CD4-positive, alpha-beta T cell treated with Interleukin-17A for 1 hour (primary cell): Measurements from ENCODE around the gene SULT1A1.
"Not testable (repeated sequence)": the region's sequence is repeated elsewhere in the genome, so short reads cannot be mapped to it uniquely, and the experiment has no call there.

Experiments
- DNase-seq: peaks from one replicate; pipeline ENCODE4 v3.0.0-alpha.2; 2020

SULT1A1 gene

DNA sequence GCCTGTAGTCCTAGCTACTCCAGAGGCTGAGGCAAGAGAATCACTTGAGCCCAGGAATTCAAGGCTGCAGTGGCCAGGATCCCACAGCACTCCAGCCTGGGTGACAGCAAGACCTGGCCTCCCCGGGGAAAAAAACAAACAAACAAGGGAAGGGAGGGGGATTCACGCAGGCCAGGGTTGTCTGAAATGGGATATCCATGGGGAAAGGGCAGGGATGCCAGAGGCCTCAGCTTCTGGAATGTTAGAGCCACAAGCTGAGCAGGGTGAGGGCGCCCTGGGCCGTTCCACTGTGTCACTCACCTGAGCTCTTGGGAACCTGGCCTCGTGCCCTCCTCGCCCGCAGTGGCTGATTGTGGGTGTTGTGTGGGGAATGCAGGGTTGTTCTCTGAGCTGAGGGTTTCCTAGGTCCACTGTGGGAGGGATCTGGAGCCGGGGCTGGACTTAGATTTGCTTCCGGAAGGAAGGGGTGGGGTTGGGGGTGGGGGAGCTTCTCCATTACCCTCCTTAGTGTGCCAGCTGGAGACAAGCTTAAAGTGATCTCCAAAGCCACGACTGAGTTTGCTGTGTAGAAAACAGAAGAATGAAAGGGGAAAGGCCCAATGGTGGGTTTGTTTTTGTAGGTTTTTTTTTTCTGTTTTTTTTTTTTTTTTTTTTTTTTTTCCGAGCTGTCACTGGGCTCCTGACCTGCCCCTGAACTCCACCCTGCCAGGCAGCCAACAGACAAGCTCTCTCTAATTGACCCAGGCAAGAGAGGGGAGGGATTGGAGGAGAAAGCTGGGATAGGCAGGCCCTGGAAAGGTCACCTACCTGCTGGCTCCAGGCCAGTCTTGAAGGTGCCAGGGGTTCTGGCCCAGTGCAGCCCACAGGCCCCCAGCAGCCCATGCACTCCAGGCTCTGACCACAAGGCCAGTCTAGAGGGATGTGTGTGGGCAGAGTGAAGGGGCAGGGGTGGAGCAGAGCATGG is at the start of gene SULT1A1:
SULT1A1 (minus strand) TSS at position 414 of the 964 bp plus-strand sequence. CDS start 1,189 bp downstream, outside the sequence.
- DNase-seq = no peak

DNA sequence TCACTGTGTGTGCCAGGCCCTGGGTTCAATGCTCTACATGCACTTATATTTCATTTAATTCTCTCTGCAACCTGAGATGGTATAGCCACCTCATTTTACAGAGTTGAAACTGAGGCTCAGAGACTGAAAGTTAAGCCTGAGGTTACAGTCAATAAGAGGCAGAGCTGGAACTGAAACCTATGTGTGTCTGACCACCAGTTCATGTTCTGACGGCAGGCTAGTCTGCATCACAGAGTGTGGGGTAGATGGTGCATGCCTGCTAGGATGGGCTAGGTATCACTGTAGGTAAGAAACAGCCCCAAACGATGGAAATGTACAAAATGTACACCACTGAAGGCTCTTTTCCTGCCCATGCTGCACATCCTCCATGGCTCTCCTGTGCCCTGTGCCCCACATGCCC is 30.1 kb upstream of the SULT1A1 start:
- not testable (repeated sequence) for DNase-seq

DNA sequence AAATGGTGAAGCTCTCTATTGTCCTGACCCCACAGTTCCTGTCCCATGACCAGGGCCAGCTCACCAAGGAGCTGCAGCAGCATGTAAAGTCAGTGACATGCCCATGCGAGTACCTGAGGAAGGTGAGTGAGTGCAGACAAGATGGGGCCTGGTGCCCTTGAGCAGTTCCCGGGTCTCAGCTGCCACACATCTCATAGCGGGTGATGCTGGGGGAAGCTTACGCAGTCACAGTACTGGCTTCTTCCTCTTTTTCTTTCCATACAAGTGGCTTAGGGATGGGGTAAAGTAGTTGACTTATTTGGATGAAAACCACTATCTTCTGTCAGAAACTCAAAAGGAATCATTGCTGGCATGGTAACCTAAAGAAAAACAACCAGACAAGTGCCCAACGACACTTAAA is 28.5 kb upstream of the SULT1A1 start:
- not testable (repeated sequence) for DNase-seq

DNA sequence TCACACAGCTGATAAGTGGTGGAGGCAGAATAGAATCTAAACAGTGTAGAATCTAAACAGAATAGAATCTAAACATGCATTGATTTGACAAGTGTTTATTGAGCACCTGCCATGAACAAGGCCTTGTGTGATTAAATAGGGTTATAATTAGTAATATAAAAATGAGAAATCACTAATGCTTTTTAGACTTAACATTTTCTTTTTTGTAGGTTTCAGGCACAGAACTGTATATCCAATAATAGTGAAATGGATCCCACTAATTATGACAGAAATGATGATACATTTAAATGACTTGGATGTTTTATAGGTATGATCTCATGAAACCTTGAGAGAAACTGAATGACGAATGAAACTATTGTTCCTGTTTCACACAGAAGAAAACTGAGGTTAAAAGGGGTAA is 27.9 kb upstream of the SULT1A1 start, which contains the start of gene NPIPB8:
NPIPB8 (plus strand) TSS at position 301 of the 400 bp plus-strand sequence. CDS start 296 bp downstream, outside the sequence.
- not testable (repeated sequence) for DNase-seq

DNA sequence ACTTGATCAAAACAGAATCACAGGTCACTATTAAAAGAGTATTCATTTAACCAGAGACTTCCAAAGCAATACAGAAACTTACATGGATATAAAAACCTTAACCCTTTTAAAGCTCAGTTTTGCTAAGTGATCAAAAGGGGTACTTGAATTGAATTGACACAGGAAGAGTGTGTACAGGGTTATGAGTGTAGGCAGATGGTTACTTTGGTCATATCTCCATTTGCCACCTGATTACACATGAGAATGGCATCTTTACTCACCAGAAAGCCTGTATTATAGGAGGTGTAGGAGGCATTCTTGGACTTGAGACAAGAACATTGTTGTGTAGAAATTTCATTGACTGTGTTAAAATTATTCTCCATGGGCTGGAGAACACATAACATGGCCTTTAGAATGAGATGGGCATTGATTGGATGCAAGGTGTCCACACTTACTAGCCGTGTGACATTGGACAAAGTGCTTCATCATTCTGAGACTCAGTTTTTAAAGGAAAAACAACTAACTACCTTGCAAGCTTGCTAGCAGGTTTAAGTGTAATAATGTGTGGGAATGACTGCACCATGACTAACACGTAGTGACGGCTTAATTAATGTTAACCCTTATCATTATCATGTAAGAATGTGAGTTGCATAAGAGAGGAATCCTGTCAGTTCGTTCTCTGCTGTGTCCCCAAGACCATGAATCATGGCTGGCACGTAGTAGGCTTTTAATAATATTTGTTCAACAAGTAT is 26.4 kb upstream of the SULT1A1 start:
- DNase-seq = not testable (repeated sequence)

DNA sequence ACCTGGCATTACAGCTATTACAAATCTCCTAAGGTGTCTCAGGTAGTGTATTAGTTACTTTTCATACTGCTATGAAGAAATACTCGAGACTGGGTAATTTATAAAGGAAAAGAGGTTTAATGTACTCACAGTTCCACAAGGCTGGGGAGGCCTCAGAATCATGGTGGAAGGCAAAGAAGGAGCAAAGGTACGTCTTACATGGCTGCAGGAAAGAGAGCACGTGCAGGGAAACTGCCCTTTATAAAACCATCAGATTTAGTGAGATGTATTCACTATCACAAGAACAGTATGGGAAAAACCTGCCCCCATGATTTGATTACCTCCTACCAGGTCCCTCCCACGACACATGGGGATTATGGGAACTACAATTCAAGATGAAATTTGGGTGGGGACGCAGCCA is 21.1 kb upstream of the SULT1A1 start:
- DNase-seq = not testable (repeated sequence)

DNA sequence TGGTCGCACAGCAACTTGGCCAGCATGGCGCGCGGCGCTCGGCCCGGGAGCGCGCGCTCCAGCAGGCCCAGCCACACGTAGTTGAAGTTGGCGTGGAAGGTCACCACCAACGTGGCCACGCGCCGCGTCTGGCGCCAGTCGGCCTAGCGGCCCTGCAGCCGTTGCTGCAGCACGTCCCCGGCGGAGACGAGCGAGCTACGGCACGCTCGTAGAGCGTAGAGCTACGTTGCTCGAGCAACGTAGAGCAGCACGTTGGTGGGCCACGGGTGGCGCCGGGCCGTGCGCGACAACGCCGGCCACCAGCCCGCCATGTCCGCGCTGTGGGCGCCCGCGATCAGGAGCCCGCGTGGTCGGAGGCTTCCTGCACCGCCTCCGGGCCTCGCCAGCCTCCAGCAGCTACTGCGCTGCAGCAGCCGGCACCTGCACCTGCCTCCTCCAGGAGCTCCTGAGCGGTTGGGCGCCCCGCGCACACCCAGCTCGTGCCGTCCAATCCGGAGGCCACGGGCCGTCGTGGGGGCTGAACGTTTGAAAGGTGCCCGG is 13.4 kb upstream of the SULT1A1 start:
- peak; percentile 66 for DNase-seq

DNA sequence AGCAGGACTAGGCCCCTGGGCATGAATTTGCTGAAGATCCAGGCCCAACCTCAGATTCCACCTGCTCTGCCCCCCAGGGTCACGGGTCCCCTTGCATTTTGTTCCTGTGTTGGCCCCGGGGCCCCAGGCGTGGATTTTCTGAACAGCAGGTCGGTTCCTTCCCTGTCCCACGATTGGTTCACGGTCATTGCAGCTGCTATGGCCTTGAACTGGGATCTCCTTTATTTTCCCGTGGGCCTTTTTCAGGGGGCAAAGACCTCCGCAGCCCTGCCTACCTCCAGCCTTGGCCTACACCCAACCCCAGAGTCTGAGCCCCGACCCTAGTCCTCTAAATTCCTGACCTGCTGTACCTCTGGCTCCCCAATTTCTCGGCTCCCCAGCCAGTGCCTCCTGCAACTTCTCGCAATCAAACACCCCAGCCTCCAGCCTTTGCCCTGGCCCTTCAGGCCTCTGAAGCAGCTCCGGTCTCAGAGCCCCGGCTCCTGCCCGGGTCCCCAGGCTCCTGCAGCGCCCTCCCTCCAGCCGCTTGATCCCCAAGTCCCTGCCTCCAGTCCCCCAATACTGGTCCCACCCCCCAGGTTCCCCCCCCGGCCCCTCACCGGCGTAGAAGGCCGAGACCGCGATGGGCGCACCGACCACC is 12.8 kb upstream of the SULT1A1 start:
- DNase-seq = not testable (repeated sequence)

DNA sequence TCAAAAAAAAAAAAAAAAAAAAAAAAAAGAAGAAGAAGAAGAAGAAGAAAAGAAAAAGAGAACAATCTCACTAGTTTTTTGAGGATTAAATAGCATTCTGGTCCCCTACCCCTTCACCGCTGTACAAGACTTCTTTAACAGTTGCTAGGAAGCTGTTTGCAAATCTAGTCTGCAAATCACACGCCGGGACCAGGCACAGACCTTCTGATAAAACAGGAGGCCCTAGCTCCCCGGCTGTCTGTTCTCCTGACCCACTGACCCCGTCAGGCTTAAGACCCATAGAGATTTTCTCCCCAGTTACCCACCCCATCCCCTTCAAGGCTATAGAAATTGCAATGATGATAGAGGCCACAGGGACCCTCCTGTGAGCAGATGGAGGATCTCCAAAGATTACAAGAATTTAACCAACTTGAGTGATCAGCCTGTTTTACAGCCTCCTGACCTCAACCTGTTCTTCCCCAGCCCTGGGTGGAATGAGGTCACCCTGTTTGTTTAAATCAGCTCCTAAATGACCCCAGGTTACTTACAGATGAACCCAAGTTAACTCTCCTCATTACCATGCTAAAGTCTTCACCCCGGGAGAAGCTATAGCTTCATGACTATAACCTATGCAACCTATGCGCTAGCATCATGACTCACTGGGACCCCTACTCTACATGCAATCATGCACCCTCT is 11.8 kb upstream of the SULT1A1 start:
- DNase-seq = no peak

DNA sequence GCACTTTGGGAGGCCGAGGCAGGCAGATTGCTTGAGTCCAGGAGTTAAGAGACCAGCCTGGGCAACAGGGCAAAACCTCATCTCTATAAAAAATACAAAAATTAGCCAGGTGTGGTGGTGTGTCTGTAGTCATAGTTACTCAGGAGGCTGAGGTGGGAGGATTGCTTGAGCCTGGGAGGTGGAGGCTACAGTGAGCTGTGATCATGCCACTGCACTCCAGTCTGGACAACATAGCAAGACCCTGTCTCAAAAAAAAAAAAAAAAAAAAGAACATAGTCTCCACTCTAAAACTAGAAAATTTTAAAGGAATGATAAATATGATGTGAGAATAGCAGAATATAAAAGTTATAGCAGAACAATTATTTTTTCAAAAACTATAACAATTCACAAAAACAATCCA is 10.5 kb upstream of the SULT1A1 start:
- not testable (repeated sequence) for DNase-seq

DNA sequence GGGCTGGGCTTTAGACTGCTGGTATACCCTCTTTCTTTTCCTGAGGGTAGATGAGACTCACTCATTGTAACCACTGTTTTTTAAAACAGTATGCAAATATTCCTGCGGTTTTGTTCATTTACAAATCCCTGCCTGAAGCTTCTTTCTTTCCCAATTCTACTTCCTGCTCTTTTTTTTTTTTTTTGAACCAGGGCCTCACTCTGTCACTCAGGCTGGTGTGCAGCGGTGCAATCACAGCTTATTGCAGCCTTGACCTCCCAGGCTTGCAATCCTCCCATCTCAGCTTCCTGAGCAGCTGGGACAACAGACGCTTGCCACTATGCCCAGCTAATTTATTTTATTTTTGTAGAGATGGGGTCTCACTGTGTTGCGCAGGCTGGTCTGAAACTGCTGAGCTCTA is 8.0 kb upstream of the SULT1A1 start:
- DNase-seq = no peak

DNA sequence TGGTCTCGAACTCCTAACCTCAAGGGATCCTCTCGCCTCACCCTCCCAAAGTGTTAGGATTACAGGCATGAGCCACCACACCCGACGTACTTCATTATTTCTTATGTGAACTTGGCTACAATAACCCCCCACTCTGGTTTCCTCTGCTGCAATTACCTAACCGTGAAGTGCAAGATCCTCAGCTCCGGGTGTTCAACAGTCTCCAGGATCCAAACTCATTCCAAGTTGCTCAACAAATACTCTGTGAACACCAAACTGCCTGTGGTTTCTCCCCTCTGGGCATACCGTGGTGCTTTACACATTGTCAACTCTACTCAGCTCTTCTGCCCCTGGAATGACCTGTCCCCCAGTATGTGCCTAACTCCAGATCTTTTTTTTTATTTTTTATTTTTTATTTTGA is 6.8 kb upstream of the SULT1A1 start:
- DNase-seq = no peak

DNA sequence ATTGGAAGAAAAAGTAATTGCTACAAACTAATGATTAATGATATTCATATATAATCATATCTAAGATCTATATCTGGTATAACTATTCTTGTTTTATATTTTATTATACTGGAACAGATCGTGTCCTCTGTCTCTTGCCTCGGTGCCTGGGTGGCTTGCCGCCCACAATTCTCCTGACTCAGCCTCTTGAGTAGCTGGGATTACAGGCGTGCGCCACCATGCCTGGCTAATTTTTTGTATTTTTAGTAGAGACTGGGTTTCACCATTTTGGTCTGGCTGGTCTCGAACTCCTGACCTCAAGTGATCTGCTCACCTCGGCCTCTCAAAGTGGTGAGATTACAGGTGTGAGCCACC is 6.4 kb upstream of the SULT1A1 start:
- not testable (repeated sequence) for DNase-seq

DNA sequence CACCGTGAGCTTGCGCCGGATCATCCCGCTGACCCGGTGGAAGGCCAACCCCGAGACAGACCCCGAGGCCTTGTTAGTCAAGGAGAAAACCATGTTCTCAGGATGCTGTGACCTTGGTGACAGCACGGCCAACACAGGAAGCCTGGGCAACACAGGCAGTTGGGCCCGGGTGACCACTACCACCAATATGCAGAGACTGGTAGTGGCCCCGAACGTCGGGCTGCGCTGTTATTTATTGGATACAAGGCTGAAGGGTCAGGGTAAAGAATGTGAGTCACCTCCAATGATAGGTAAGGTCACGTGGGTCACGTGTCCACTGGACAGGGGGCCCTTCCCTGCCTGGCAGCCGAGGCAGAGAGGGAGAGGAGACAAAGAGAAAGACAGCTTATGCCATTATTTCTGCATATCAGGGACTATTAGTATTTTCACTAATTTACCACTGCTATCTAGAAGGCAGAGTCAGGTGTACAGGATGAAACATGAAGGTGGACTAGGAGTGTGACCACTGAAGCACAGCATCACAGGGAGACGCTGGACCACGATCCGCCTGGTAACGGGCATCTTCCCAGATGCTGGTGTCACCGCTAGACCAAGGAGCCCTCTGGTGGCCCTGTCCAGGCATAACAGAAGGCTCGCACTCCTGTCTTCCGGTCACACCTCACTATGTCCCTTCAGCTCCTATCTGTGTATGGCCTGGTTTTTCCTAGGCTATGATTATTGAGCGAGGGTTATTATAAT is 5.8 kb upstream of the SULT1A1 start:
- peak; percentile 47 for DNase-seq

DNA sequence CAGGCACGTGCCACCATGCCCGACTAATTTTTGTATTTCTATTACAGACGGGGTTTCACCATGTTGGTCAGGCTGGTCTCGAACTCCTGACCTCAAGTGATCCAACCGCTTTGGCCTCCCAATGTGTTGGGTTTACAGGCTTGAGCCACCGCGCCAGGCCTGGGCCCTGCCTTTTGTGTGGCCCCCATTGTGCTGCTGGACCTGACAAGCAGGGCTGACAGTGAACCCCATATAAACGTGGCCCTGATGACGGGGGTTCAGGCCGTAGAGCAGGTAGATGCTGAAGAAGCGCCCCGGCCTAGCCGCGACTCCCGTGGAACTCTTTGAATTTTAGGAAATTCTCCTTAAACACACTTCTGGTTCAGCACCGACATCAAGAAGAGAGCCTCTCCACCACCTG is 4.7 kb upstream of the SULT1A1 start:
- DNase-seq = not testable (repeated sequence)

DNA sequence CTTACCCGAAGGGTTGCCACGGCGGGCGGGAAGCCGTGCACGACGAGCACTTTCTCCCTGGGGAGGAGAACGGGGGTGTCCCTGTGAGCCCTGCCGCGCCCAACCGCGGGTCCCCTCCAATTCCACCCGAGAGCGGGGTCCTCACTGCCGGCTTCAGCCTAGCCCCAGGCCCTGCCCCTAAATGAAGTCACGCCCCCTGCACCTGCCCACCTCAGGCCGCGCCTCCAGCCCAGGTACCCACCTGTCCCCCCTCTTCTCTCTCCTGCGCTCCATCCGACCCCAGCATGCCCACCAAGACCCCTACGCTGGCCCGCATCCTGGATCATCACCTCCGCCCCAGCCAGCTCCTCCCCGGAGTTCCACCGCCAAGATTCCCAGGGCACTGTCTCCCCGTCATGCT is 4.1 kb upstream of the SULT1A1 start:
- DNase-seq = not testable (repeated sequence)

DNA sequence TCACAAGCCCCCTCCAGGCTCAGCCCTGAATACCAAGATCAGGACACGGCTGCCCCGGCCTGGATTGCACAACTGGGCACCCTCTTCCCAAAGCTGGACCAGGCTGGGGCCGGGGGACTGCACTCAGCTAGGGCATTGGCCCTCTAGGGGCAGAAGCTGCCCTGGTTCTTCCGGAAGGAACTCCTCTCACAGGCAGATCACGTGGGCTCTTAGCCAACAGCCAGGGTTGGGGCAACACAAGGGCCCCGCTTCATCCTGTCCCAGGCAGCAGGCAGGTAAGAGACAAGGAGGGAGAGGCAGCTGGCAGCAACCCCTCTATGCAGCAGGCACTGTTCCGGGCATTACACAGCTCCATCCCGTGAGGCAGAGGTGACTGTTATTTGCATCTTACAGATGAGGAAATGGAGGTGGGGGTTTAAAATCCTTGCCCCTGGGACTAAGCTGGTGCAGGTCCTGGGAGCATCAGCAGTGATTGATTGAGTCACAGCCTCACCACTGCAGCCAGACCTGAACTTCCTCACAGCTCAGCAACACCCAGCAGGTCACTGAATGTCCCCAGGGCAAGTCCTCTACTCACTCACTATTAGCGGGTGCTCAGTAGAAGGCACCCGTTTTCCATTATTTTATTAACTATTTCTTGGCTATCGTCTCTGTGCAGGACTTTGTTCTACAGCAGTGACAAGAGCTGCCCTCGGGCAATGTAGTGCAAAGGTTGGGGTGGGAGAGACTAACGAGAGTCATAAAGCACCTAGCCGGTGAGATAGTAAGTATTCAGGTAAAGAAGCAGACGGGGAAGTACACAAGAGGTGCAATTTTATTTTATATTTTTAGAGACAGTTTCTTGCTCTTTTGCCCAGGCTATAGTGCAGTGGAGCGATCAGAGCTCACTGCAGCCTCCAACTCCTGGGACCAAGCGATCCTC is 2.8 kb upstream of the SULT1A1 start:
- DNase-seq = not testable (repeated sequence)

DNA sequence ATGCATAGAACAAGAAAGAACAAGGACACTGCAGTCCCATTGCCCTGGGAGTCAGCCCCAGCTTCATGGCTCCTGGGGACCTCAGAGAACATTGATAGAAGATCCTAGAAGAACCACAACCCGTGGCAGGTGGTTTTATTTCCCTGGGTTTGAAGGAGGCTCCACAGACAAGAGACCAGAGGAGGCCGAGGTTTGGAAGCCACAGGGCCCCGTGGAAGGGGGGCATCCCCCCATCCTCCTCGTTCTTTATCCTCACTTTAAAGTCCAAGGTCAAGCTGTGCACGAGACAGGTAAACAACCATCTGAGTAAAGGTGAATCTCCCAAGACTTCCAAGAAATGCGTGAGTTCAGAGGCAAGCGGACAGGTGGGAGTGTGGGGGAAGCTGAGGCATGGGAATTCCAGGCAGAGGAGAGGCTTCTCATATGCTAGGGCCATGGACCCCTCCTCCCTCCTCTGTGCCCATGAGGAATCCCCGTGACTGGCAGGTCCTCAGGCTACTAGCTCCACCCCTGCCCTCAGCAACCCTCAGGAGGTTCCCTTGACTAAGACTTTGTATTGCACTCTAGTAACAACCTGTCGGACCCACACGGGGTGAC is 849 bp upstream of the SULT1A1 start:
- DNase-seq = no peak

DNA sequence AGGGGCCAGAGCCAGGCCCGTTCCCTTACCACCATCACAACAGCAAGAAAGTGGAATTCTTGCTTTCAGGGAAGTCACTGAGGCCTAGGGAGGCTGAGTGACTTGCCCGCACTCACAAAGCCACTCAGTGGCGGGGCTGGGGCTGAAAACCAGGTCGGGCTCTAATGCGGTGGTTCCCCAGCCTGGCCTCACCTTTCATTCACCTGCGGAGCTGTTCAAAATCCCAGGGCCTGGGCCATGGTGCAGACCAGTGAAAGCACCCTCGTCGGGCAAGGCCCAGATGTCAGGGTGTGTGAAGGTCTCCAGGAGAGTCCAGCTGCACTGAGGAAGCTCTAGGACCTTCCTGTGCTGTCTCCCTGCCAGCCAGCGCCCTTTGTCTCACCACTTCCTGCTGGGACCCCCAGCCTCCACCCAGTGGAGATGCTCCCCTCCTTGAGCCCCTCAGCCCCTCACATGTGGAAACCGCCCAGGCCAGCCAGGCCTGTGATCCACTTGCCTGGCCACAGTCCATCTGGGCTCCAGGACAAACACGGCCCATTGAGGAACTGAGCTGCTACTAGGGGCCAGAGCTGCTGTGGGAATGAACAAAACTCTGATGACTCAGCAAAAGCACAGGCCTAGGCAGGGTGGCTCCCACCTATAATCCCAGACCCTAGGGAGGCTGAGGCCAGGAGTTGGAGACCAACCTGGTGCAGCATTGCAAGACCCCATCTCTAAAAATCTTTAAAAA is 812 bp downstream of the SULT1A1 start:
- not testable (repeated sequence) for DNase-seq
